ENCODE measurements around the gene ANXA9.

DNA sequence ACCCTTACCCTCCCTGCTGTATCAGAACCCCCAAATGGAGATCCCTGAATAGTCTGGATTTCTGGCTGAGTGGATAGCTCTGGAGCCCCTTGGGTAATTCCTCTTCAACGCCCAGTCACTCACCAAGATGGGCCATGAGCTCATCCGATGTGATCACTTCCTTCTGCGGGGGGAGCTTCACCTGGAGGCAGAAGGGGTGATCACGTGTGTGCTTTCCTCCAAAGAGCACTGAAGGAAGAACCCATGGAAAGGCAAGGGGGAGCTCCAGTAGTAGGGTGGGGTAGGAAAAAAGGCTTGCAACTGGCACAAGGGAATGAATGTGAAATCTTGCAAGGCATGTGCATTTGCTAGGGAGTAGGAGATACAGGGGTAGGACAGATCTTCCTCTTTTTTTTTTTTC lies 19.5 kb downstream of the ANXA9 start:
- no peak for TF ChIP-seq POLR2A (IDR thresholded peaks at IDR 0.05)
- TF ChIP-seq, protein P1, sequence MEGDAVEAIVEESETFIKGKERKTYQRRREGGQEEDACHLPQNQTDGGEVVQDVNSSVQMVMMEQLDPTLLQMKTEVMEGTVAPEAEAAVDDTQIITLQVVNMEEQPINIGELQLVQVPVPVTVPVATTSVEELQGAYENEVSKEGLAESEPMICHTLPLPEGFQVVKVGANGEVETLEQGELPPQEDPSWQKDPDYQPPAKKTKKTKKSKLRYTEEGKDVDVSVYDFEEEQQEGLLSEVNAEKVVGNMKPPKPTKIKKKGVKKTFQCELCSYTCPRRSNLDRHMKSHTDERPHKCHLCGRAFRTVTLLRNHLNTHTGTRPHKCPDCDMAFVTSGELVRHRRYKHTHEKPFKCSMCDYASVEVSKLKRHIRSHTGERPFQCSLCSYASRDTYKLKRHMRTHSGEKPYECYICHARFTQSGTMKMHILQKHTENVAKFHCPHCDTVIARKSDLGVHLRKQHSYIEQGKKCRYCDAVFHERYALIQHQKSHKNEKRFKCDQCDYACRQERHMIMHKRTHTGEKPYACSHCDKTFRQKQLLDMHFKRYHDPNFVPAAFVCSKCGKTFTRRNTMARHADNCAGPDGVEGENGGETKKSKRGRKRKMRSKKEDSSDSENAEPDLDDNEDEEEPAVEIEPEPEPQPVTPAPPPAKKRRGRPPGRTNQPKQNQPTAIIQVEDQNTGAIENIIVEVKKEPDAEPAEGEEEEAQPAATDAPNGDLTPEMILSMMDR (IDR thresholded peaks at IDR 0.05): no peak
